K562 (cell line): ENCODE data around the gene RHD. TPM values are rescaled to one million over a fixed set of nuclear protein-coding genes. Genes with fewer than 3 reads are reported as not detected.
"Not testable (repeated sequence)": the region's sequence is repeated elsewhere in the genome, so short reads cannot be mapped to it uniquely, and the experiment has no call there.

ENCODE experiments used
- EGR1 ChIP-seq: fragments of 450-650 bp; conservative IDR thresholded peaks from 2 replicates; pipeline ENCODE4 v1.6.1; 2017; ENCODE audit warnings: mild to moderate bottlenecking
- FOXK2 ChIP-seq, 2 experiments: fragments of 450-650 bp; IDR thresholded peaks in 1 of 2; conservative IDR thresholded peaks in 1 of 2; 2 replicates each; pipeline ENCODE4 v1.6.1; 2016; ENCODE audit warnings: low read depth in 2 of 2, mild to moderate bottlenecking in 1 of 2
- KLF13 ChIP-seq: fragments of 450-650 bp; IDR thresholded peaks from 2 replicates; pipeline ENCODE4 v1.6.1; 2016; ENCODE audit warnings: missing genetic modification characterization, low read depth, mild to moderate bottlenecking, missing compliant biosample characterization, moderate library complexity, borderline replicate concordance
- PBX2 ChIP-seq, 2 experiments: IDR thresholded peaks in 1 of 2; conservative IDR thresholded peaks in 1 of 2; 2 replicates each; pipeline ENCODE4 v1.6.1; 2016; ENCODE audit warnings: low read depth in 2 of 2, mild to moderate bottlenecking in 1 of 2, missing compliant biosample characterization in 1 of 2, missing genetic modification characterization in 1 of 2, moderate library complexity in 1 of 2
- PKNOX1 ChIP-seq: fragments of 450-650 bp; IDR thresholded peaks from 2 replicates; pipeline ENCODE4 v1.6.1; 2016
- polyA plus RNA-seq, 8 experiments: library from polyadenylated mRNA; depleted of rRNA in 4 of 8; stranded (reverse) in 5 of 8; unstranded in 3 of 8; fragments of >200 nt; fragmentation: Nextera tagmentation in 2 of 8; fragmentation: Illumina TruSeq in 1 of 8; extraction: Ambion mirVana in 2 of 8; extraction: Trizol in 1 of 8; gene quantifications; 2 replicates each; pipeline versions ENCODE4 v1.2.1 to v1.2.3, GENCODE V29; 2011 to 2014; ENCODE audit warnings: inconsistent platforms in 1 of 8, missing spikeins in 1 of 8
- total RNA-seq, 7 experiments: library from RNA; depleted of rRNA in 6 of 7; stranded (reverse); fragments of >200 nt in 6 of 7; fragmentation: Illumina TruSeq in 2 of 7; extraction: Trizol in 2 of 7; gene quantifications; 2 replicates each; pipeline versions ENCODE4 v1.2.1 to v1.2.3, GENCODE V29; 2011 to 2021; ENCODE audit warnings: low replicate concordance in 1 of 7

RHD gene
- total and polyA plus RNA-seq, 9 of the 15 experiments (the other 6 are each of a cell fraction or from before 2014, with no cell fraction given) = 8.8 to 32.4 (median 15.0) TPM

GRCh38 chr1:25267288-25268142, 4.8 kb upstream of the RHD start (continued):
- not testable (repeated sequence) for TF ChIP-seq PBX2 (CRISPR knock-in tag; IDR thresholded peaks at IDR 0.05; ENCODE audit: low read depth)
- TF ChIP-seq PBX2 (tag; conservative IDR thresholded peaks at IDR 0.05; ENCODE audit: low read depth) (peak; percentile 55; the same call in 1 of the 2 replicates), KLF13 (tag) (peak; percentile 28; the same call in 1 of the 2 replicates), PKNOX1 (peak; percentile 91), FOXK2 (conservative IDR thresholded peaks at IDR 0.05 in 1 of 2, IDR thresholded peaks at IDR 0.05 in 1 of 2; ENCODE audit: low read depth in 2 of 2) (peak in 1 of 2 experiments; percentile 57; a peak in 2 of 4 replicates), EGR1 (peak; percentile 90)
